Stimulated activated CD8-positive, alpha-beta memory T cell treated with anti-CD3 and anti-CD28 coated beads, Interleukin-7, amount 100 ng/mL, for 24 hours (primary cell): Measurements from ENCODE around the gene PPP1R3G.

ENCODE experiments used
- DNase-seq: peaks from one replicate; pipeline ENCODE4 v3.0.0-alpha.2; 2020; ENCODE audit warnings: low read depth

Gene PPP1R3G

GRCh38 chr6:5094327-5094726, 9.2 kb downstream of the PPP1R3G start:
- no peak for DNase-seq

- no peak for DNase-seq
These were observed 10.1 kb downstream of the PPP1R3G start for GRCh38 chr6:5095236-5095635.

DNA sequence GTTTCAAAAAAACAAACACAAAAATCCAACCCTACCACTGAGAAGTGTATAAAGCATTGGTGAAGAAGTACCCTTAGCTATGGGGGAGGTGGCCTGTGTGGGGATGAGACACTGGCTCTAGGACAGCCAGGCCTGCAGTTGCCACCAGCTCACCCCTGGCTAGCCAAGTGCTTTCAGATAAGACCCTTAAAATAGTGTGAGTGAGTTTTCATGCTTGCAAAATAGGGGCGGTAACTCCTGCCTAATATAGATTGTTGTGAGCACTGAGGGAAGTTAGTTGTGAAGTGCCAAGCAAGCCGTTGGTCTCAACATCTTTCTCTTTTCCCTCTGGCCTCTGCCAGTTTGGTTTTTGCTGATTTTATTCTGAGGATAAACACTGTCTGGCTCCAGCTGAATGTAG, 11.3 kb downstream of the PPP1R3G start:
- DNase-seq: no peak

- DNase-seq: no peak
These were observed 13.5 kb downstream of the PPP1R3G start for GRCh38 chr6:5098501-5099270.

- DNase-seq: no peak
These were observed 14.4 kb downstream of the PPP1R3G start for GRCh38 chr6:5099537-5099936.

DNA sequence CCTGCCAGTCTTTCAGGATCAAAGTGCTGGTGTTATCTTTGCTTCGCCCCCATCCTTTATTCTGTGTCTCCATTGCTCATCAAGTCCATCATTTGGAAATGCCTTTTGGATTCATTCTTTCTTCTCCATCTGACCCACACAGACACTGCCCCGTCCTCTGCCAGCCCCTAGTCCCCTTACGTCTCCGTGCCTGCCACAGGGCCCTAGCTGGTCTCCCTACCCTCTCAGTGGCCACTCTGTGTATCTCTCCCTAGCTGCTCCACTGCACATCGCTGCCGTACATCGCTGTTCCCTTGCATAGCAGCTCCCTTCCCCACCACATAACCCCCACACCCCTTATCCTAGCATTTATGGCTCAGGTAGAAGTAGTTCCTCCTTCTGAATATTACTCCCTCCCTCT, 15.7 kb downstream of the PPP1R3G start:
- no peak for DNase-seq

DNA sequence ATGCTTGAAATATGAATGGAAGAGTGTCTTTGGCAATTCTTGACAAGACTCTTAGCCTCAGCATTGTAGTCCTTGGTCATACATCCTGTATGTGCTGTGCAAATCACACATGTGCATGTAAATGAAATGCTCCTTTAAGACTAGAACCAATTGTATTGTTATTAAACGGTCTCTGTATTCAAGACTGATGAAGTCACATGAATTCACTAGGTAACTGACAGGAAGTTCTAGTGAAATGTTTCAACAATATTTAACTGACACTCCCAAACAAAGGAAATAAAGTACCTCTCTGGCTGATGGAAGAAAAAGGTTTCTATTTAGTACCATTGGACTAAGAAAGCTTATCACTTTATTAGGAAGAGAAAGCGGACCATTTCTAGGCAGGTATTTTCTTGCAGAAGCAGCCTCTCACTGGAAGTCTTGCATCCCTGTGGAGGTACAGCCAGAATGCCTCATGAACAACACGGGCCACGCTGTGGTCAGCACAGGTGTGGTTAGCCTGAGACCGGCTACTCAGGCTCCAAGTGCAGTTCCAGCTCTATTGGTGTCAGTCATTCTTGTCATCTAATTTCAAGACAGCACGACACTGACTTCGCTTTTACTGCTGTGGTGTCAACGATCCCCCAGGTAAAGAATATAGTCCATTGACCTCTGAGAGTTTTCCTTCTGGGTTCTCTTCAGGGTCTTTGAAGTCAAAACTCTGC, 17.3 kb downstream of the PPP1R3G start:
- no peak for DNase-seq

DNA sequence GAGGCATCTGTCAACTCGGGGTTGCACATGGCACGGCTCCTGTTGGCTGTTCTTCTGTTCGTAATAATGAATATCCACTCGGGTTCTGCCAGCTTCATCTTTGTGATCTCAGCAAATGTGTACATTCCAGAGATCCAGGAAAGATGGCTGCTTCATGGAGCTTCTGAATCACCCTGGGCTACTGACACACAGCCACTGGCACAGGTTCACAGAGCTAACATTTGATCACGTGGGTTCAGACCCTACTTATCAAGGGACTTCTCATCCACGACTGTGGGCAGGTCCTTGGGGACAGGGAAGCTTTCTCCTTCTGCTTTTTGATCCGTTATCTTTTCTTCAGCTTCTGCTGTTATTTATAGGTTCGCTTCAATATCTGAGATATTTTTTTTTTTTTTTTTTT, 18.1 kb downstream of the PPP1R3G start:
- no peak for DNase-seq

DNA sequence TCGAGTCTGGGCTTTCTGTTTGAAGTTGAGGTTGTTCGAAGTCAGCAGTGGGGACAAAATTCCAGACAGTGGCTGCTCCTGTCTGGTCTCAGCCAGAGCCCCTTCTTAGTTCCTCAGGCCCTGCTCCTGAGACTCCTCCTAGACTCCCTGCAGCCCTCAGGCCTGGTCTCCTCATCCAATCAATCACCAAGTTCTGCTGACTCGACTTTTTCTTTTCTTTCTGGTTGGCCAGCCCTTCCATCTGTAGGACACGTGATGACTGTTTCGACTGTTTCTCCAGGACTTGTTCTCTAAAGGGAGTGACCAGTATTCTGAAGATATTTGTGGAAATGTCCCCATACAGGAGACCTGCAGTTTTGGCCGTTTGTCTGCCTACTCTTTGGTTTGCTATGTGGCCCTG, 19.5 kb downstream of the PPP1R3G start:
- DNase-seq: no peak

DNA sequence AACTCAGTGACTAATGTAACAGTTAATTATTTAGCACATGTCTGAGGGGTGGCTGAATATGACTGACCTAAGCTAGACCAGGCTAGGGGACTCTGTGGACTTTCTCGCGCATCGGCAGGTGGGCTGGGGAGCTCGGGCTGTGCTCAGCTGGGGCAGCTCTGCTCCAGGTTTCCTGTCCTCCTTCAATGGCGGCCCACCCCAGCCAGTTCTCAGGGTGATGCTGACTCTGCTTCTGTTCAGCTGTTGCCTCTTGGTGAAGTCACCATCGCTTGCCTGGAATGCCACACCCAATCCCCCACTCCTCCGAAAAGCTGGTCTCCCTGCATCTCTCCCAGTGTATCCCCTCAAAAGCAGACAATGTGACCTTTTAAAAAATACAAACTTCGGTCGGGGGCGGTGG, 20.0 kb downstream of the PPP1R3G start:
- no peak for DNase-seq

- DNase-seq: no peak
These were observed 22.2 kb downstream of the PPP1R3G start for GRCh38 chr6:5107341-5107740.

DNA sequence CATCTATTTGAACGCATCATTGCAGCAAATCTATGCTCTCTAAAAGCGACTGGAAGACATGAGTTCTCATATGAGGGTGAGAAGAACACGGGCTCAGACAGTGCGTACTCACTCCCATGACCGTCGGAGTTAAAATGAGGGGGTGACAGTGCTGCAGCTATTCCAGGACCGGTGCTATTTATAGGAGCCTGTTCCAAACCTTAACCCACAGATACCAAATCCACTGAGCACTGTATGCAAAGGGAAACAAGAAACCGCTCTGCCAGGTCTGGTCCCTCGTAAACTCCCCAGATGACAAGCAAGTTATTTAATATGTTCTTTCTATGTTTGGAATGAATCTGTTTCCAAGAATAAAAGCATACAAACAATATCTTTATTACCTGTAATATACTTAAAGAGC, 22.9 kb downstream of the PPP1R3G start:
- DNase-seq: no peak

DNA sequence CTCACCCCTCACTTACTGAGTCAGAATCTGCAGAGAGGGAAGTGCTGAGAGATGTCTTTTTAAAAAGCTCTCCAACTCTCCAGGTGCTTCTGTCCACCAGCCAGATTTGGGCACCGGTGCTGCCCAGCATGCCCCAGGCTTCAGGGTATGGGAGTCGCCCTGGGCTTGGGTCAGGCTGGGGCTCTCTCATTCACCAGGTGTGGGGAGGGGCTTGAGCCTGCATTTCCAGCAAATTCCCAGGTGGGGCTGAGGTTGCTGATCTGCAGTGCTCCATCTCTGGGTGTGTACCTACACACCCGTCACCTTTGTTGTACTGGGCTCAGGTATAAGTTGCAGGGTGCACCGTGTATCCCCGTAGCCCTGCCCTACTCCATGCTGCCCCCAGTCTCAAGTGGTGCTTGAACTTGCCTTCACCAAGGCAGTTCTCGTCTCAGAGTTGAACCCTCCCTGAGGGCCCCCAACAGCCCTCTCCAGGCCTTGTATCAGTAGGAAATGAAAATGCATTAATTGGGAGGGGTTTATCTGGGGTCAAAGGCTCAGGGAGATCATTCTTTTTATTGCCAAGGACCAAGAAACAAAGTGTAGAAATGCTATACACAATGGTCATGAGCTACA, 23.5 kb downstream of the PPP1R3G start:
- no peak for DNase-seq

DNA sequence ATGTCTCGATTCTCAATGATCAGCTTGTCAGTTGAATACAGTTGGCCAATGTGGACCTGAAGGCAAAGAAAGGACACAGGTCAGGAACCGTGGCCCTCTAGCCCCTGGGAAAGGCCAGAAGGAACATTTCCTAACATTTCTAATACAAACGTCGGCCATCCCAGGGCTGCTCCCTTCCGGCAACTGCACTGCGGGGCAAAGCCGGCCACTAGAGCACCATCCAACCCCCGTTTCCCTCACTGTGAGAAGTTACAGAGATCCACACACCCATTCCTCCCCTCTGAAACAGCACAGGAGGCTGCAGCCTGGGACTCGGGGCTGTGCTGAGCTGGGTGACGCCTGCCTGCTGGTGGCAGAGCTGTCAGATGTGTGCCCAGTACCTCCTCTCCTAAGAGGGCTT, 24.3 kb downstream of the PPP1R3G start:
- DNase-seq: no peak

DNA sequence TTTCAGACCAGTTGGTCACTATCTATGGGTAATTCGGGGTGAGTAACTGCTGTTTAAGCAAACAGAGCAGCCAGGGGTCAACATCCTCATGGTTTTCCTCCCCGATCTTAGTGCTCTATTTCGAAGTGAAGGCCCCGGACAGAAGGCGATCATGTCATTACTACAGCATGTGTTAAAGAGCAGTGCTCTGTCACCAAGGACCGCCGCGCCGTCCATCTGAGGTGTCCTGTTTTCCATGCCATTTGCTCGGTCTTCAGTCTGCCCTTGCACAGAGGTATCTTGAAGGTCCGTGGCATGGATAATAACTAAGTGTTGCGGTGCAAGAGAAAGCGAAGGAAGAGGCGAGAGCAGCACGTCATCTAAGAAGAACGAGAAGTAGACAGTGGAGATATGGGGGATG, 25.1 kb downstream of the PPP1R3G start:
- no peak for DNase-seq

- no peak for DNase-seq
These were observed 26.5 kb downstream of the PPP1R3G start for GRCh38 chr6:5111626-5112025.

- no peak for DNase-seq
These were observed 27.1 kb downstream of the PPP1R3G start for GRCh38 chr6:5112066-5112799.

- no peak for DNase-seq
These were observed 28.0 kb downstream of the PPP1R3G start for GRCh38 chr6:5113096-5113495.

DNA sequence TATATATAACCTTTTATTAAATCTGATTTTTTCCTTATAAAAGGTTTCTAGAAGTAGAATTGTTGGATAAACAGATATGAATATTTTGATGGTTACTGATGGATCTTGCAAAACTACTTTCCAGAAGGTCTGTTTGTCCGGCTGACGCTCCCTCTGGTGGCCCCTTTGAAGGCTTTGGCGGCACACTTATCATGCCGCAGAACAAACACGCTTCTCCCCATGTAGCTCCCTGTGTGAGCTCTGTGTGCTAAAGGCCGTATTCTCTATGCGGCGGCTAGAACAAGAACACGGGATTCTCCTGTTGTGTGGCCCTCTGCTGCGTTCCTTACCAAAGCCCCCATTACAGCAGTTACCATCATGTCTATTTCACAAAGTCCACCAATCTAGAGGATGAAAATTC, 30.0 kb downstream of the PPP1R3G start:
- DNase-seq: no peak

DNA sequence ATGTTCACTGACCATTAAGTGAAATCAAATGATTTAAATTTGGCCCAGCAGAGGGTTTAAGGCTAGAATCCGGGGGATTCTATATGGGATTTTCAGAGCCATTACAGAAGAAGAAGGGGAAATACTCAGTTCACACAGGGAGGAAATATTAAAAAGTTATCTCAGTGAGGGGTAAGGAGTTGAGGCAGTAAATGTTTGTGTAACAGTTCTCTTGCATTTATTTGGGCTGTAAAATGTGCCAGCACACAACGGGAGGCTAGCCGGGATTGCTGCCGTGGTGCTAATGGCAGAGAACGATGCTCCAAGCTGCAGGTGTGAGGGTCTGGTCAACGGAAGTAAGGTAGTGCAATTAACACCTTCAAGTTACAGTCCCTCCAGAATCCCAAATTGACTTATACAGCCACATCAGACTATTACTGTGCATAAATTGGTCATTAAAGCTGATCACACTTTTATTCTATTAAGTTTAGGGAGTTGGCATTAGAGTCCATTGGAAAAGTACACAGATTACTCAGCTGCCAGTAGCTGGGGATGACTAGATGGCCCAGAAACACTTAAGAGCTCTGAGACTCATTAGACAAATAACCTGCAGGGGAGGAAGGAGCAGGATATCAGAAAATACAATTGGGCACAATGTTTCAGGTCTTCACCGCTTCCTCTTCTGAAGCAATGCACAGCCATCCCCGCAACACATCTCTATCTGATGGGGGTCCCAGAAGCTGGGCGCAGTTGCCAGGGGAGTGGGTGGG, 31.3 kb downstream of the PPP1R3G start:
- no peak for DNase-seq

DNA sequence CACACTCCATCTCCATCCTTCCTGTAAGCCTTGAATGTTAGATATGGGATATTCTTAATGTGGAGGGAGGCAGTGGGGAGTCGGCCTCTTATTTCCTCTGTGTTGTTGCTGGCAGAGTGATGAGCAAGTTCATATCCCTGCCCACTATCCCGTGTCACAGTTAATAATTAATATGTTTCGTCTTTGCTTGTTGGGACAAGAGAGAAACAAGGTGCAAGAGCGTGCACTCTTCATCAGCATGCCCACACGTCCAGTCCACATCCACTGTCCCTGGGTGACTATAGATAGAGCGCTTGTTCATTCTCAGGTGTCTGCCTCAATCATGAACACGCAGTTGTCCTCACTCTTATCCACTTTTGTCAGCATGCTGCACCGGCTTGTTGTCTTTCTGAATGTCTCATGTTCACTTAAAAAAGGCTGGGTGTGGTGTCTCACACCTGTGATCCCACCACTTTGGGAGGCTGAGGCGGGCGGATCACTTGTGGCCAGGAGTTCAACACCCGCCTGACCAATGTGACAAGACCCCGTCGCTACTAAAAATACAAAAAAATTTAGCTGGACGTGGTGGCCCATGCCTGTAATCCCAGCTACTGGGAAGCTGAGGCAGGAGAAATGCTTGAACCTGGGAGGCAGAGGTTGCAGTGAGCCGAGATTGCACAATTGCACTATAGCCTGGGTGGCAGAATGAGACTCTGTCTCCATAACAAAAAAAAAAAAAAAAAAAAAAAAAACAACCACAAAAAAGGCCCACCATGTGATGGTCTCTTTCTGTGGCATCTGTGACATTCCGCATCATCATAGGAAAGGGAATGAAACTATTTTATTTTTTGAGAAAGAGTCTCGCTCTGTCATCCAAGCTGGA, 34.2 kb downstream of the PPP1R3G start:
- no peak for DNase-seq
